Measurements from ENCODE around the gene ADAM8. TPM values are rescaled to one million over a fixed set of nuclear protein-coding genes. Genes with fewer than 3 reads are reported as not detected.

ADAM8 gene
- total and polyA plus RNA-seq, 2 of the 4 experiments (the other 2 are of a cell fraction) = under 0.01 to 0.74 TPM

DNA sequence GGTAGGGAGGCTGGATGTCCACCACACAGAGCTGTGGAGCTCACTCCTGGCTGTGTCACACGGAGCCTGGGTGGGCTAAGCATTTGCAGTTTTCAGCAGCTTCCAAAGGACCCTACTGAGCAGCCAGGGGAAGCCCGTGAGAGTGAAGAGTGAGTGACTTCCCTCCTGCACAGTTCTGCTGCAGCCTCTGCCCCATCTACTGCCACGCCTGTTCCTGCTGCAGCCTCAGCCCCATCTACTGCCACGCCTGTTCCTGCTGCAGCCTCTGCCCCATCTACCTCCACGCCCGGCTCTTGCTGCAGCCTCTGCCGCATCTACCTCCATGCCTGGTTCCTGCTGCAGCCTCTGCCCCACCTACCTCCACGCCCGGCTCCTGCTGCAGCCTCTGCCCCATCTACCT lies 12.2 kb downstream of the ADAM8 start:
- peaks cover 0 to 4% of the 10 kb centered on the region in 2 experiments; a peak in 1 of 4 replicates for H3K79me1 ChIP-seq (ENCODE audit: low read depth in 1 of 2, low read length in 2 of 2)
- in situ Hi-C loops (cut with MboI; ENCODE audit: low sequenced_read_pairs) (loop anchor here (25.0 kb wide), 1 partner anchor 602 kb away; no protein-coding TSS in a partner anchor), dilution Hi-C loops (cut with HindIII; ENCODE audit: low sequenced_read_pairs, unreplicated experiment) (no loop called here), intact Hi-C loops (cut with micrococcal nuclease) (loop anchor here (5.0 kb wide), 1 partner anchor 43 kb away; the partner anchor contains the start of genes TUBGCP2 and ZNF511)
- H3K9ac ChIP-seq (ENCODE audit: low read depth, low read length) = no peak overlapping the region
- DNase-seq (no peak), ATAC-seq (ENCODE audit: low read depth) (no peak)
- no peak overlapping the region for H2BK5ac ChIP-seq (ENCODE audit: low read depth, low read length, poor library complexity, severe bottlenecking)
- no TSS peak for BruUV-seq (replicated peaks)
- 78% methylated on average over 5 of the region's 9 CpGs; no CpG with 5 or more reads in 1 of the 2 experiments for WGBS, 2 experiments (ENCODE audit: extremely low coverage in 2 of 2, insufficient read length in 1 of 2)
- ChIA-PET CTCF (no interaction called here), POLR2A (ENCODE audit: unreplicated experiment) (no interaction called here)
- no peak overlapping the region for H3K4ac ChIP-seq (ENCODE audit: low read depth, low read length)
- H2AK9ac ChIP-seq (replicated peaks; ENCODE audit: low read depth, low read length, poor library complexity) = no peak overlapping the region
- H2AFZ ChIP-seq (replicated peaks; ENCODE audit: low read length, poor library complexity) = no peak overlapping the region
- H3K4me3 ChIP-seq (ENCODE audit: insufficient read depth, low read depth, low read length) = no peak overlapping the region
- no peaks in the 10 kb centered on the region for H3K9me3 ChIP-seq (ENCODE audit: control insufficient read depth, insufficient read depth, low read length)
- no peak overlapping the region for H3K14ac ChIP-seq (replicated peaks; ENCODE audit: low read depth, low read length)
- H4K20me1 ChIP-seq (ENCODE audit: insufficient read depth, low read length) = no peaks in the 10 kb centered on the region
- peaks cover 16% of the 10 kb centered on the region for H3K9me1 ChIP-seq (ENCODE audit: insufficient read depth, low read length)
- no peak overlapping the region for H3K23ac ChIP-seq (ENCODE audit: low read depth, low read length)
- no peak overlapping the region for H4K8ac ChIP-seq (ENCODE audit: low read depth in 2 of 2, low read length in 2 of 2)
- TF ChIP-seq RAD21 (IDR thresholded peaks at IDR 0.05; ENCODE audit: low read length) (no peak), CHD1 (IDR thresholded peaks at IDR 0.05; ENCODE audit: low read depth, low read length) (no peak), SMC3 (IDR thresholded peaks at IDR 0.05; ENCODE audit: low read depth, low read length) (no peak)
- no peak overlapping the region for H2BK20ac ChIP-seq (ENCODE audit: low read depth, low read length)
- no peak overlapping the region for H3K56ac ChIP-seq (ENCODE audit: extremely low read depth, insufficient read depth, low read length)
- no peak overlapping the region for H2AK5ac ChIP-seq (ENCODE audit: low read depth, low read length)
- no peaks in the 10 kb centered on the region for H3K36me3 ChIP-seq (ENCODE audit: control insufficient read depth, insufficient read depth, low read length)
- peaks cover 11% of the 10 kb centered on the region for H3K4me1 ChIP-seq (ENCODE audit: control insufficient read depth, insufficient read depth, low read length)
- H3K27me3 ChIP-seq (ENCODE audit: control insufficient read depth, insufficient read depth, low read length) = no peaks in the 10 kb centered on the region; the same call in 1 of the 2 replicates
- no peak overlapping the region for H3K18ac ChIP-seq (ENCODE audit: low read depth, low read length)
- no peak overlapping the region for H3K4me2 ChIP-seq (ENCODE audit: low read depth, low read length)
- no peak overlapping the region for H4K5ac ChIP-seq (ENCODE audit: low read depth, low read length)
- no peak overlapping the region for H2BK120ac ChIP-seq (ENCODE audit: low read depth, low read length)
- H3K27ac ChIP-seq (ENCODE audit: insufficient read depth, low read length) = no peak overlapping the region
- no peak overlapping the region for H4K91ac ChIP-seq (ENCODE audit: insufficient read depth, low read depth, low read length)
- H2BK15ac ChIP-seq (ENCODE audit: low read depth, low read length) = no peak overlapping the region
